Left ventricle myocardium inferior (tissue), 1 donor: ENCODE measurements around the gene FARP1. TPM values are rescaled to one million over a fixed set of nuclear protein-coding genes. Genes with fewer than 3 reads are reported as not detected.

ENCODE experiments used
- DNase-seq: peaks from one replicate; pipeline ENCODE4 v3.0.0-alpha.2; 2020
- H3K27ac ChIP-seq: fragments of 200-600 bp; replicated peaks from 2 replicates; pipeline ENCODE4 v1.8.0; 2021
- H3K27me3 ChIP-seq: fragments of 200-600 bp; 2 replicates; pipeline ENCODE4 v1.8.0; 2021; ENCODE audit warnings: low read depth
- H3K36me3 ChIP-seq: fragments of 200-600 bp; 2 replicates; pipeline ENCODE4 v1.8.0; 2021
- H3K4me1 ChIP-seq: fragments of 200-600 bp; 2 replicates; pipeline ENCODE4 v1.8.0; 2021
- H3K4me3 ChIP-seq: fragments of 200-600 bp; 2 replicates; pipeline ENCODE4 v1.8.0; 2021; ENCODE audit warnings: mild to moderate bottlenecking, moderate library complexity
- H3K9me3 ChIP-seq: fragments of 200-600 bp; replicated peaks from 2 replicates; pipeline ENCODE4 v1.8.0; 2021
- CTCF ChIP-seq: fragments of 200-600 bp; IDR thresholded peaks from 2 replicates; pipeline ENCODE4 v1.8.0; 2021; ENCODE audit warnings: antibody characterized with exemption, mild to moderate bottlenecking, borderline replicate concordance
- intact Hi-C: fragments of 100-400 bp; cut with micrococcal nuclease; formaldehyde crosslinking; loops from one replicate; pipeline ENCODE4 v1.11.0; 2022
- total RNA-seq: library from RNA; stranded (reverse); fragmentation: NEBNext Ultra II Directional; extraction: Animal tissue kit (Norgen Biotek cat#: 25700); gene quantifications from one replicate; pipeline ENCODE4 v1.2.1, GENCODE V29; 2021
- donor health status: DM: no; HTN: yes; CAD: no; lungs with severe emphysema.

Gene FARP1
- total RNA-seq, 1 donor from 2014 or later = 17.6 TPM

GRCh38 chr13:98144027-98144741, 1.3 kb downstream of the FARP1 start:
- Histone ChIP-seq H3K4me1 (peaks cover 30% of the 10 kb centered on the region), H3K36me3 (no peaks in the 10 kb centered on the region), H3K27me3 (no peaks in the 10 kb centered on the region), H3K4me3 (peak overlapping the region; percentile 83), H3K9me3 (no peaks in the 10 kb centered on the region), H3K27ac (peak overlapping the region; percentile 82)
- peak; percentile 13 for DNase-seq
- intact Hi-C loops = no loop called here
- no peak for TF ChIP-seq CTCF

- Histone ChIP-seq H3K36me3 (no peaks in the 10 kb centered on the region), H3K27me3 (no peaks in the 10 kb centered on the region), H3K4me3 (peak overlapping the region; percentile 83), H3K9me3 (no peaks in the 10 kb centered on the region), H3K4me1 (peaks cover 30% of the 10 kb centered on the region), H3K27ac (no peak overlapping the region)
- DNase-seq = no peak
- TF ChIP-seq CTCF = no peak
- intact Hi-C loops = no loop called here
Observed at GRCh38 chr13:98144801-98145350, 2.0 kb downstream of the FARP1 start.

GRCh38 chr13:98147521-98147920, 4.6 kb downstream of the FARP1 start:
- no peak for TF ChIP-seq CTCF
- H3K27ac ChIP-seq = no peak overlapping the region
- DNase-seq = no peak
- H3K36me3 ChIP-seq = no peaks in the 10 kb centered on the region
- H3K4me1 ChIP-seq = peaks cover 23% of the 10 kb centered on the region
- no peaks in the 10 kb centered on the region for H3K9me3 ChIP-seq
- H3K27me3 ChIP-seq = no peaks in the 10 kb centered on the region
- H3K4me3 ChIP-seq = no peak overlapping the region
- intact Hi-C loops = no loop called here

- Histone ChIP-seq H3K27ac (no peak overlapping the region), H3K4me1 (peaks cover 4% of the 10 kb centered on the region), H3K36me3 (no peaks in the 10 kb centered on the region), H3K27me3 (no peaks in the 10 kb centered on the region), H3K4me3 (no peak overlapping the region), H3K9me3 (no peaks in the 10 kb centered on the region)
- intact Hi-C loops = no loop called here
- DNase-seq = no peak
- no peak for TF ChIP-seq CTCF
Observed at GRCh38 chr13:98150832-98151479, 8.1 kb downstream of the FARP1 start.

GRCh38 chr13:98155475-98156109, 12.7 kb downstream of the FARP1 start:
- DNase-seq = no peak
- H3K27ac ChIP-seq = no peak overlapping the region
- no peaks in the 10 kb centered on the region for H3K27me3 ChIP-seq
- intact Hi-C loops = no loop called here
- no peaks in the 10 kb centered on the region for H3K9me3 ChIP-seq
- TF ChIP-seq CTCF = no peak
- H3K4me1 ChIP-seq = peaks cover 7% of the 10 kb centered on the region
- no peaks in the 10 kb centered on the region for H3K36me3 ChIP-seq
- H3K4me3 ChIP-seq = no peak overlapping the region
